Measurements from ENCODE around the gene LYSMD2. TPM values are rescaled to one million over a fixed set of nuclear protein-coding genes. Genes with fewer than 3 reads are reported as not detected.

LYSMD2 gene
- total RNA-seq, 1 experiment from 2014 or later, result 6.0 TPM

DNA sequence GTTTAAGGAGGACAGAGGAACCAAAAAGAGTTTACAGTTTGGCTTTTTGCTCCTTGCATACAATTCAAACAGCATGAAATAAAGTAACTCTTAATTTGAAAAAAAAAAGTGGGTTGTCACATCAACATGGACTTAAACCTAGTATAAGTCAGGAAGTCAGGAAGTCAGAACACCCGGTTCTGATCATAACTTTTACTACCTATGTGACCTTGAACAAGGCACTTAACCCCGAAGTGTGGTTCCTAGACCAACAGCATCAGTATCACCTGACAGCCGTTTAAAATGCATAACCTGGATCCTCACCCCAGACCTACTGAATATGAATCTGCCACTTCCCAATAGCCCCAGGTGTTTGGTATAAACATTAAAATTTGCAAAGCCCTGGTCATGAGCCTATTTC, 18.7 kb downstream of the LYSMD2 start:
- H3K4me1 ChIP-seq (ENCODE audit: insufficient read depth, low read length), result no peaks in the 10 kb centered on the region
- H3K27ac ChIP-seq (ENCODE audit: low read length), result no peak overlapping the region
- TF ChIP-seq EZH2phosphoT487 (IDR thresholded peaks at IDR 0.05; ENCODE audit: borderline replicate concordance, low read length), result no peak
- TF ChIP-seq EZH2 (IDR thresholded peaks at IDR 0.05; ENCODE audit: low read length, unreplicated experiment), result no peak
- TF ChIP-seq, protein P1, sequence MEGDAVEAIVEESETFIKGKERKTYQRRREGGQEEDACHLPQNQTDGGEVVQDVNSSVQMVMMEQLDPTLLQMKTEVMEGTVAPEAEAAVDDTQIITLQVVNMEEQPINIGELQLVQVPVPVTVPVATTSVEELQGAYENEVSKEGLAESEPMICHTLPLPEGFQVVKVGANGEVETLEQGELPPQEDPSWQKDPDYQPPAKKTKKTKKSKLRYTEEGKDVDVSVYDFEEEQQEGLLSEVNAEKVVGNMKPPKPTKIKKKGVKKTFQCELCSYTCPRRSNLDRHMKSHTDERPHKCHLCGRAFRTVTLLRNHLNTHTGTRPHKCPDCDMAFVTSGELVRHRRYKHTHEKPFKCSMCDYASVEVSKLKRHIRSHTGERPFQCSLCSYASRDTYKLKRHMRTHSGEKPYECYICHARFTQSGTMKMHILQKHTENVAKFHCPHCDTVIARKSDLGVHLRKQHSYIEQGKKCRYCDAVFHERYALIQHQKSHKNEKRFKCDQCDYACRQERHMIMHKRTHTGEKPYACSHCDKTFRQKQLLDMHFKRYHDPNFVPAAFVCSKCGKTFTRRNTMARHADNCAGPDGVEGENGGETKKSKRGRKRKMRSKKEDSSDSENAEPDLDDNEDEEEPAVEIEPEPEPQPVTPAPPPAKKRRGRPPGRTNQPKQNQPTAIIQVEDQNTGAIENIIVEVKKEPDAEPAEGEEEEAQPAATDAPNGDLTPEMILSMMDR (conservative IDR thresholded peaks at IDR 0.05; ENCODE audit: low read depth, low read length), result no peak
- ATAC-seq (no peak), DNase-seq (no peak)
- no peak overlapping the region for H2AFZ ChIP-seq (ENCODE audit: low read length)
- H3K9ac ChIP-seq (ENCODE audit: low read length), result no peak overlapping the region
- H3K79me2 ChIP-seq (ENCODE audit: low read length), result no peaks in the 10 kb centered on the region
- no peaks in the 10 kb centered on the region for H3K9me2 ChIP-seq (replicated peaks; ENCODE audit: low read length)
- POLR2A ChIA-PET (ENCODE audit: unreplicated experiment), result no interaction called here
- no peaks in the 10 kb centered on the region for H3K36me3 ChIP-seq (ENCODE audit: low read depth, low read length)
- H3F3A ChIP-seq (ENCODE audit: low read length, unreplicated experiment), result no peaks in the 10 kb centered on the region
- intact Hi-C loops (cut with micrococcal nuclease), result no loop called here
- H3K4me3 ChIP-seq (ENCODE audit: low read length), result no peak overlapping the region
- no TSS peak for BruUV-seq (replicated peaks)
- CTCF ChIA-PET, result no interaction called here
- no peaks in the 10 kb centered on the region for H3K9me3 ChIP-seq (ENCODE audit: low read length)
- no peak overlapping the region for H3K4me2 ChIP-seq (ENCODE audit: low read length)
- no peaks in the 10 kb centered on the region for H3K27me3 ChIP-seq (ENCODE audit: low read length)
- no peaks in the 10 kb centered on the region for H4K20me1 ChIP-seq (ENCODE audit: low read length)

- H2AFZ ChIP-seq (ENCODE audit: low read length), result no peak overlapping the region
- no peak overlapping the region for H3K27ac ChIP-seq (ENCODE audit: low read length)
- ChIA-PET CTCF (no interaction called here), POLR2A (ENCODE audit: unreplicated experiment) (no interaction called here)
- no peaks in the 10 kb centered on the region for H3K9me3 ChIP-seq (ENCODE audit: low read length)
- BruUV-seq (replicated peaks), result no TSS peak
- H4K20me1 ChIP-seq (ENCODE audit: low read length), result no peaks in the 10 kb centered on the region
- H3K27me3 ChIP-seq (ENCODE audit: low read length), result no peaks in the 10 kb centered on the region
- ATAC-seq (no peak), DNase-seq (no peak)
- H3K36me3 ChIP-seq (ENCODE audit: low read depth, low read length), result no peaks in the 10 kb centered on the region
- H3F3A ChIP-seq (ENCODE audit: low read length, unreplicated experiment), result no peaks in the 10 kb centered on the region
- no peaks in the 10 kb centered on the region for H3K9me2 ChIP-seq (replicated peaks; ENCODE audit: low read length)
- TF ChIP-seq EZH2 (IDR thresholded peaks at IDR 0.05; ENCODE audit: low read length, unreplicated experiment) (no peak), EZH2phosphoT487 (IDR thresholded peaks at IDR 0.05; ENCODE audit: borderline replicate concordance, low read length) (no peak)
- TF ChIP-seq, protein P1 (conservative IDR thresholded peaks at IDR 0.05; ENCODE audit: low read depth, low read length), result no peak
- H3K4me3 ChIP-seq (ENCODE audit: low read length), result no peak overlapping the region
- no peak overlapping the region for H3K9ac ChIP-seq (ENCODE audit: low read length)
- no peaks in the 10 kb centered on the region for H3K4me1 ChIP-seq (ENCODE audit: insufficient read depth, low read length)
- H3K79me2 ChIP-seq (ENCODE audit: low read length), result no peaks in the 10 kb centered on the region
- no peak overlapping the region for H3K4me2 ChIP-seq (ENCODE audit: low read length)
- intact Hi-C loops (cut with micrococcal nuclease), result no loop called here
These were observed 19.2 kb downstream of the LYSMD2 start for GRCh38 chr15:51718219-51718618.

DNA sequence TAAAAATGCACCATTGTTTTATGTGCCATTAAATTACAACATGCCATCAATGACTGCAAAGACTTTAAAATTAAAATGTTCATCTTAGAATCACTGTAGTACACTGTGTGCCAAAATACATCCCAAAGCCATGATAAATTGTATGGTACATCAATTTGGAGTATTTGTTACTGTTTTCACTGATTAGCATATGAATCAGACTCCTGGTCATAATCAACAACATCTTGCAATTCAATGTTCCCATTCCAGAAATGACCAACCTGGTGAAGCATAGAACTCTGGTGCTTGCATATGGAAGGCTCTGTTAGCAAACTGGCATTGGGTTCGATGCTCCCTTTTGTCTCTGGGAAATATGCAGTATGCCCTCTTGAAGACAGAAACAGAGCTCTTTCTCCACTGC, 22.5 kb downstream of the LYSMD2 start:
- no peak overlapping the region for H3K4me2 ChIP-seq (ENCODE audit: low read length)
- ChIA-PET CTCF (no interaction called here), POLR2A (ENCODE audit: unreplicated experiment) (no interaction called here)
- no peaks in the 10 kb centered on the region for H3K79me2 ChIP-seq (ENCODE audit: low read length)
- no TSS peak for BruUV-seq (replicated peaks)
- H3K4me3 ChIP-seq (ENCODE audit: low read length), result no peak overlapping the region
- no peaks in the 10 kb centered on the region for H4K20me1 ChIP-seq (ENCODE audit: low read length)
- no peaks in the 10 kb centered on the region for H3K9me3 ChIP-seq (ENCODE audit: low read length)
- no peak overlapping the region for H3K9ac ChIP-seq (ENCODE audit: low read length)
- no peaks in the 10 kb centered on the region for H3K27me3 ChIP-seq (ENCODE audit: low read length)
- H3K9me2 ChIP-seq (replicated peaks; ENCODE audit: low read length), result no peaks in the 10 kb centered on the region
- no peak for ATAC-seq
- no peak overlapping the region for H2AFZ ChIP-seq (ENCODE audit: low read length)
- H3K27ac ChIP-seq (ENCODE audit: low read length), result no peak overlapping the region
- H3K36me3 ChIP-seq (ENCODE audit: low read depth, low read length), result no peaks in the 10 kb centered on the region
- no peaks in the 10 kb centered on the region for H3K4me1 ChIP-seq (ENCODE audit: insufficient read depth, low read length)
- TF ChIP-seq EZH2 (IDR thresholded peaks at IDR 0.05; ENCODE audit: low read length, unreplicated experiment), result no peak
- TF ChIP-seq EZH2phosphoT487 (IDR thresholded peaks at IDR 0.05; ENCODE audit: borderline replicate concordance, low read length), result no peak
- TF ChIP-seq, protein P1 (conservative IDR thresholded peaks at IDR 0.05; ENCODE audit: low read depth, low read length), result no peak
- H3F3A ChIP-seq (ENCODE audit: low read length, unreplicated experiment), result no peaks in the 10 kb centered on the region
- intact Hi-C loops (cut with micrococcal nuclease), result no loop called here
- DNase-seq, result no peak
